ENCODE results near the gene TDRD12.

Gene TDRD12

GRCh38 chr19:32863301-32863700, 143.7 kb downstream of the TDRD12 start:
- H3K27me3 ChIP-seq = no peaks in the 10 kb centered on the region
- TF ChIP-seq, protein P1, sequence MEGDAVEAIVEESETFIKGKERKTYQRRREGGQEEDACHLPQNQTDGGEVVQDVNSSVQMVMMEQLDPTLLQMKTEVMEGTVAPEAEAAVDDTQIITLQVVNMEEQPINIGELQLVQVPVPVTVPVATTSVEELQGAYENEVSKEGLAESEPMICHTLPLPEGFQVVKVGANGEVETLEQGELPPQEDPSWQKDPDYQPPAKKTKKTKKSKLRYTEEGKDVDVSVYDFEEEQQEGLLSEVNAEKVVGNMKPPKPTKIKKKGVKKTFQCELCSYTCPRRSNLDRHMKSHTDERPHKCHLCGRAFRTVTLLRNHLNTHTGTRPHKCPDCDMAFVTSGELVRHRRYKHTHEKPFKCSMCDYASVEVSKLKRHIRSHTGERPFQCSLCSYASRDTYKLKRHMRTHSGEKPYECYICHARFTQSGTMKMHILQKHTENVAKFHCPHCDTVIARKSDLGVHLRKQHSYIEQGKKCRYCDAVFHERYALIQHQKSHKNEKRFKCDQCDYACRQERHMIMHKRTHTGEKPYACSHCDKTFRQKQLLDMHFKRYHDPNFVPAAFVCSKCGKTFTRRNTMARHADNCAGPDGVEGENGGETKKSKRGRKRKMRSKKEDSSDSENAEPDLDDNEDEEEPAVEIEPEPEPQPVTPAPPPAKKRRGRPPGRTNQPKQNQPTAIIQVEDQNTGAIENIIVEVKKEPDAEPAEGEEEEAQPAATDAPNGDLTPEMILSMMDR (IDR thresholded peaks at IDR 0.05) = no peak
- no peaks in the 10 kb centered on the region for H3K36me3 ChIP-seq
- H3K27ac ChIP-seq = no peak overlapping the region
- H3K4me3 ChIP-seq (ENCODE audit: low read depth in 1 of 2, low read length in 1 of 2) = no peak overlapping the region
- no peaks in the 10 kb centered on the region for H3K9me3 ChIP-seq
- no peaks in the 10 kb centered on the region for H3K4me1 ChIP-seq (ENCODE audit: control insufficient read depth in 1 of 2, insufficient read depth in 1 of 2, low read depth in 1 of 2, low read length in 1 of 2)

DNA sequence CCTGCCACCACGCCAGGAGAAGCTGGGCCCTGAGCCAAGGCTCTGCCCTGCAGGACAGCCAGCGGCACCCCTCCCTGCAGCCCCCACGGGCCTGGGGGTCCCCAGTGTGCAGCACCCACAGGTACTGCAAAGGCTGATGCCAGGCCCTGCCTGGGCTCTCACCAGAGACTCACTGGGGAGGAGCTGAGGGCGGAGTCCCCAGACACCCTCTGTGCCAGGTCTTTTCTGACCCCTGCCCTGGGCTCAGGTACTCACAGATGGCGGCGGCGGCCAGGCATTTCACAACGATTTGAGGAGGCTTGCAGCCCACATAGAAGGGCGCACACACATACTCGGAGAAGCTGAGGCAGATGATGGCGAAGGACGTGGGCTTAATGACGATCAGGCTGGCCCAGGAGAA, 144.3 kb downstream of the TDRD12 start:
- no peaks in the 10 kb centered on the region for H3K9me3 ChIP-seq
- H3K4me3 ChIP-seq (ENCODE audit: low read depth in 1 of 2, low read length in 1 of 2) = no peak overlapping the region
- H3K27me3 ChIP-seq = no peaks in the 10 kb centered on the region
- H3K36me3 ChIP-seq = no peaks in the 10 kb centered on the region
- H3K27ac ChIP-seq = no peak overlapping the region
- no peaks in the 10 kb centered on the region for H3K4me1 ChIP-seq (ENCODE audit: control insufficient read depth in 1 of 2, insufficient read depth in 1 of 2, low read depth in 1 of 2, low read length in 1 of 2)
- TF ChIP-seq, protein P1 (IDR thresholded peaks at IDR 0.05) = no peak

- no peaks in the 10 kb centered on the region for H3K4me1 ChIP-seq (ENCODE audit: control insufficient read depth in 1 of 2, insufficient read depth in 1 of 2, low read depth in 1 of 2, low read length in 1 of 2)
- H3K4me3 ChIP-seq (ENCODE audit: low read depth in 1 of 2, low read length in 1 of 2) = no peak overlapping the region
- H3K9me3 ChIP-seq = no peaks in the 10 kb centered on the region
- no peak overlapping the region for H3K27ac ChIP-seq
- no peaks in the 10 kb centered on the region for H3K27me3 ChIP-seq
- TF ChIP-seq, protein P1 (IDR thresholded peaks at IDR 0.05) = no peak
- no peaks in the 10 kb centered on the region for H3K36me3 ChIP-seq
These were observed 144.9 kb downstream of the TDRD12 start for GRCh38 chr19:32864318-32865007.

- H3K4me1 ChIP-seq (ENCODE audit: control insufficient read depth in 1 of 2, insufficient read depth in 1 of 2, low read depth in 1 of 2, low read length in 1 of 2) = no peaks in the 10 kb centered on the region
- H3K9me3 ChIP-seq = no peaks in the 10 kb centered on the region
- TF ChIP-seq, protein P1 (IDR thresholded peaks at IDR 0.05) = no peak
These were observed 145.8 kb downstream of the TDRD12 start for GRCh38 chr19:32865326-32865725.

DNA sequence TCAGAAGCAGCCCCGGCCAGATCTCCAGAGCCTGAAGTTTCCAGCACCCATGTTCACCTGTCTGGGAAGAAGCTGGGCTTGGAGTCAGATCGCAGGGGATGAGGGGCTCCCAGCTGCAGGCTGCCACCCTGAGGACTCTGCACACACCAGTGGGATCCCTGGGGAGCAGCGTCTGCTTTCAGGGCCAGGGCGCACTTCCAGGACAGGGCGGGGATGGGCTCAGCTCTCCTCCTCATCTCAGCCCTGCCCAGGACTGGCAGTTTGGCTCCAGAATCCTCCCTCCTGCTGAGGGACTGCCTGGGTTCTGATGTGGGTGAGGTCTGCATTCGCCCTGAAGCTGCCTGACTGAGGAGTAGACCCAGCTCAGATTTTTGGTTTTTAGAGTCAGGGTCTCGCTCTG, 146.5 kb downstream of the TDRD12 start:
- H3K36me3 ChIP-seq = no peaks in the 10 kb centered on the region
- no peak overlapping the region for H3K27ac ChIP-seq
- no peaks in the 10 kb centered on the region for H3K9me3 ChIP-seq
- TF ChIP-seq, protein P1 (IDR thresholded peaks at IDR 0.05) = no peak
- H3K4me3 ChIP-seq (ENCODE audit: low read depth in 1 of 2, low read length in 1 of 2) = no peak overlapping the region
- no peaks in the 10 kb centered on the region for H3K27me3 ChIP-seq
- H3K4me1 ChIP-seq (ENCODE audit: control insufficient read depth in 1 of 2, insufficient read depth in 1 of 2, low read depth in 1 of 2, low read length in 1 of 2) = no peaks in the 10 kb centered on the region

More at GRCh38 chr19:32865326-32865725, 145.8 kb downstream of the TDRD12 start:
- Histone ChIP-seq H3K27ac (no peak overlapping the region), H3K36me3 (no peaks in the 10 kb centered on the region), H3K4me3 (ENCODE audit: low read depth in 1 of 2, low read length in 1 of 2) (no peak overlapping the region), H3K27me3 (no peaks in the 10 kb centered on the region)
